HG02885 (cell line): ENCODE results near the gene CEACAM3.
"Not testable (repeated sequence)": the region's sequence is repeated elsewhere in the genome, so short reads cannot be mapped to it uniquely, and the experiment has no call there.

Source experiments
- ATAC-seq: cut with Tn5 transposase; IDR thresholded peaks from one replicate; pipeline ENCODE4 v1.9.1; 2021; ENCODE audit warnings: mild to moderate bottlenecking; ENCODE audit not compliant: unreplicated experiment, poor library complexity

CEACAM3 gene

GRCh38 chr19:41796362-41796761, at the start of gene CEACAM3:
Gene CEACAM3, plus strand, starts transcription at chr19:41796587. Its CDS starts 91 bp downstream, at chr19:41796678.
- ATAC-seq: no peak

- ATAC-seq: no peak
Observed at GRCh38 chr19:41746593-41747227, 49.7 kb upstream of the CEACAM3 start.

GRCh38 chr19:41748012-41748411, 48.4 kb upstream of the CEACAM3 start:
- no peak for ATAC-seq

DNA sequence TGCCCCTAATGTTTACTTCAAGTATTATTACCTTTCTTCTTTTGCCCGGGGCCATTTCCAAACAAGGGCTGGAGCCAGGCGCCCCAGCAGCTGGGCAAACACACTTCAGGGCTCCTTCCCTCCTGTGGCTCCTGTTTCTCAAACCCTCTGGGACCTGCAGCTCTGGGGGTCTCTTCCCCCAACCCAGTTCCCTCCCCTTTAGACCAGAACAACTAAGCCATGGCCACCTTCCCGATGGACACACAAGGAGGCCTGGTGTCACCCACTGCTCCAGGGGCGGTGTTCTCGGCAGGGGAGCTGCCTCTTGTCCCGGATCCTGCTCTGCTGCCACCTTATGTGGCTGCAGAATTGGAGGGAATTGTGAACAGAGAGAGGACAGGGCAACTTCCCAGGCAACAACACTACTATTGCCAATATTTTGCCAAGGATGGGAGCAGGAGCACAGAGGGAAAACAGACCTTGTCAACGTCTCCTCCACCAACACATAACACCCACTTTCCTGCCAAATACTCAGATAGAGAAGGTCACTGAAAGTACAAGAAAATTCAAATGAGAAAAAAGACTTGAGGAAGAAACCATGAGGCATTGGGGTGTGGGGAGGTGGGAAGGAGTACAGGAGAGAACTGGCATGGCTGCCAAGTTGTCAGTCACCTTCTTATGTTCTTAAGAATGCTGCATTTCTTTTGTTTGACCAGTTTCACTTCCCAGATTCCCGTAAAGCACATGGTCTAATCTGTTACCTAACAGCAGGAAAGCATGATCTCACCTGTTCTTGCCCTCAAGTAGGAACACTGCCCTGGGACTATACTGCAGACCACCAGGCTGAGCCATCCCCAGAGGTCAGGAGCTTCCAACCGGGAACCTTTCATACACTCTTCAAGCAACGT, 45.9 kb upstream of the CEACAM3 start:
- ATAC-seq: not testable (repeated sequence)

DNA sequence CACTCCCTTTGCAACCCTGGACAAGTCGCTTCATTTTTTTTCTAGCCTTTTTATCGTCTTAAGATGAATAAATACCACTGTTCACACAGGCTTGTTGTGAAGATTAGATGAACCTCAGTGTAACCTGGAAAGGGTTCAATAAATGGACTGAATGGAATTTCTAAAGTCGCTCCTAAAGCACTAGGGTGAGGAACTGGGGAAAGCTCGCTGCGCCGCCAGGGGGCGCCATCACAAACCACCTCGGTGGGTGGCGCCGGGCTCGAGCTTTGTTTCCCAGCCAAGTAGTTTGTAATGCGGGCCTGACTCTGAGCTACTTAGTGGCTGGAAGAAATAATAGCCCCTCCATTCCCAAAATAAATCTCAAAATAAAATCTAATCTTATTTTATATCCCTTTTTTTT, 43.2 kb upstream of the CEACAM3 start:
- no peak for ATAC-seq

GRCh38 chr19:41753936-41754529, 42.4 kb upstream of the CEACAM3 start:
- ATAC-seq: no peak

- ATAC-seq: no peak
Observed at GRCh38 chr19:41755328-41755913, 41.0 kb upstream of the CEACAM3 start, which contains the start of gene CEACAM6. Gene CEACAM6, plus strand, starts transcription at chr19:41755530. Its CDS starts 109 bp downstream, at chr19:41755639.

GRCh38 chr19:41758846-41759245, 37.5 kb upstream of the CEACAM3 start:
- no peak for ATAC-seq

- no peak for ATAC-seq
Observed at GRCh38 chr19:41767115-41767514, 29.3 kb upstream of the CEACAM3 start.

DNA sequence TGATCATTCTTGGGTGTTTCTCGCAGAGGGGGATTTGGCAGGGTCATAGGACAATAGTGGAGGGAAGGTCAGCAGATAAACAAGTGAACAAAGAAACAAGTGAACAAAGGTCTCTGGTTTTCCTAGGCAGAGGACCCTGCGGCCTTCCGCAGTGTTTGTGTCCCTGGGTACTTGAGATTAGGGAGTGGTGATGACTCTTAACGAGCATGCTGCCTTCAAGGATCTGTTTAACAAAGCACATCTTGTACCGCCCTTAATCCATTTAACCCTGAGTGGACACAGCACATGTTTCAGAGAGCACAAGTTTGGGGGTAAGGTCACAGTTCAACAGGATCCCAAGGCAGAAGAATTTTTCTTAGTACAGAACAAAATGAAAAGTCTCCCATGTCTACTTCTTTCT, 28.3 kb upstream of the CEACAM3 start:
- ATAC-seq: not testable (repeated sequence)

DNA sequence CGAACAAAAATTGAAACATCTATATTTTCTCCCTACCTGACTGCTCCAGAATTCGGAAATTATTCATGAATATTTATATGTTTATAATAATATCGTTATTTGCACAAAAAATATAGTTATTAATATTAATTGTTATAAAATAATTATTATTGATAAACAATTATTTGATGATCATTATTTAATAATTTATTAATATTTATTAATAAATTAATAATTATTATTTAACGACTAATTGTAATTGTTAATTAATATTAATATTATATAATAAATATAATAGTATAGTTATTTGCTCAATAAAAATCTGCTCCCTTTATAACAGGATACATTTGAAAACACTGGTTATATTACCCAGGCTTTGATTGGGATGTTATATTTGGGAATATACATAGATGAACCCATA, 26.8 kb upstream of the CEACAM3 start:
- no peak for ATAC-seq

DNA sequence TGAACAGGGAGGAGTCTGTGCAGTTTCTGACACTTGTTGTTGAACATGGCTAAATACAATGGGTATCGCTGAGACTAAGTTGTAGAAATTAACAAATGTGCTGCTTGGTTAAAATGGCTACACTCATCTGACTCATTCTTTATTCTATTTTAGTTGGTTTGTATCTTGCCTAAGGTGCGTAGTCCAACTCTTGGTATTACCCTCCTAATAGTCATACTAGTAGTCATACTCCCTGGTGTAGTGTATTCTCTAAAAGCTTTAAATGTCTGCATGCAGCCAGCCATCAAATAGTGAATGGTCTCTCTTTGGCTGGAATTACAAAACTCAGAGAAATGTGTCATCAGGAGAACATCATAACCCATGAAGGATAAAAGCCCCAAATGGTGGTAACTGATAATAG, 25.0 kb upstream of the CEACAM3 start:
- ATAC-seq: no peak

- no peak for ATAC-seq
Observed at GRCh38 chr19:41774515-41774980, 21.8 kb upstream of the CEACAM3 start.

DNA sequence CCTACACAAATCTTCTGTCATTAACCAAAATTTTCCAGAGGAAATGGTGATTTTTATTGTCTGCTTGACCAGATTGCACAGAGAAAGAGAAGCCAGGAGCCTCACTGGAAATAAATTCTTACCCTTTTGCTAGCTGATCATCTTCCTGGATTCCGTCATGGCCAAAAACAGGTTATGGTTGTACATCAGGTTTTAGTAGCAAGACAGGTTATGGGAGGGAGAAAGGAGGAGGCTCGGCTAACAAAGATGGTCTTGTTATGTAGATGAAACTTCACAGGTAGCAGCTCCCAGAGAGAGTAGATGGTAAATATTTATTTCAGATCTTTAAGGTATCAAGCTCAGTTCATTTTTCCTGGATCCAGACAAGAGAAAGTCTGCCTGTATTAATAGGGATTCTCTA, 19.7 kb upstream of the CEACAM3 start:
- no peak for ATAC-seq

- ATAC-seq: no peak
Observed at GRCh38 chr19:41783612-41784011, 12.8 kb upstream of the CEACAM3 start.

GRCh38 chr19:41784312-41784711, 12.1 kb upstream of the CEACAM3 start:
- no peak for ATAC-seq

DNA sequence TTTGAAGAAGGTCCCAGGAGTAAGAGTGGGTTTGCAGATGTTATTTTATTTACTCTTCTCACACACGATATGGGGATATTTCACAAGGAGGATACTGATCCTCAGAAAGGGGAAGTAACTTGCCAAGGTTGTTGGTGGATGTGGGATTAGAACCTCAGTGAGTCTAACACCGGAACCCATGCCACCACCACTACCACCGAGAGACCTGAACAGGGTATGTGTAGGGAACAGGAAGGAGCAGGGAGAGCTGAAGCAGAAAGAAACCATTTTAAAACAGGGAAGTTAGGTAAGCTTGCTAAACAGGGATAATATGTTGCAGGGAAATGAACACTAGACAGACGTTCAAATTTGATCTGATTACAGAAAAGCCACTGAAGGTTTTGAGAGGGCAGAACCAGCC, 11.6 kb upstream of the CEACAM3 start:
- no peak for ATAC-seq

- ATAC-seq: peak; percentile 46
Observed at GRCh38 chr19:41785653-41786052, 10.7 kb upstream of the CEACAM3 start.

DNA sequence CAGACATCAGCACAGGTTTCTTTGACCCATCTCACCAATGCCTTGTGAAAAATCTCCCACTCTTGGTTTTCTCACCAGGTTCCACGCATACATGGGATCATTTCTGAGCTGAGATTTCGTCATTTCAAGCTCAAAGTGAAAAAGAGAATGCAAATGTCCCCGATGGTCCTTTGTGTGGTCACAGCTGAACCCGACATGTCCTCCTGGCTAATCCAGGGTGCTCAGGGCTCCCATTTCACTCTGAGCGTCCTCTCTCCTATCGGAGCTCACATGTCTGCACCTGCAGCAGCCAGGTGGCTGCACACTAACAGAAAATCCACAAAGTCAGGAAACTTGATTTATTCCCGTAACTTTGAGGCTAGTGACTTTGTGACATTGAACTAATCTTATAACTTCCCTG, 9.3 kb upstream of the CEACAM3 start:
- no peak for ATAC-seq

- not testable (repeated sequence) for ATAC-seq
Observed at GRCh38 chr19:41788518-41788917, 7.9 kb upstream of the CEACAM3 start.

GRCh38 chr19:41789053-41789452, 7.3 kb upstream of the CEACAM3 start:
- not testable (repeated sequence) for ATAC-seq
